Osteocyte (in vitro differentiated cells): ENCODE data around the gene COIL. TPM values are rescaled to one million over a fixed set of nuclear protein-coding genes. Genes with fewer than 3 reads are reported as not detected.

ENCODE experiments used
- DNase-seq: peaks from one replicate; pipeline ENCODE4 v3.0.0; 2021; ENCODE audit warnings: mixed read lengths; ENCODE audit not compliant: unreplicated experiment; ENCODE audit errors: extremely low spot score
- H3K27ac Mint-ChIP-seq: one replicate; pipeline ENCODE4 v1.8.0; 2021; ENCODE audit warnings: mild to moderate bottlenecking, mixed read lengths; ENCODE audit not compliant: unreplicated experiment
- H3K27me3 Mint-ChIP-seq: one replicate; pipeline ENCODE4 v1.8.0; 2021; ENCODE audit warnings: mixed read lengths; ENCODE audit not compliant: unreplicated experiment
- H3K36me3 Mint-ChIP-seq: one replicate; pipeline ENCODE4 v1.8.0; 2021; ENCODE audit warnings: mixed read lengths; ENCODE audit not compliant: unreplicated experiment
- H3K4me1 Mint-ChIP-seq: one replicate; pipeline ENCODE4 v1.8.0; 2021; ENCODE audit warnings: mixed read lengths; ENCODE audit not compliant: unreplicated experiment
- H3K4me3 Mint-ChIP-seq: one replicate; pipeline ENCODE4 v1.8.0; 2021; ENCODE audit warnings: mild to moderate bottlenecking, moderate library complexity, mixed read lengths; ENCODE audit not compliant: unreplicated experiment
- H3K9me3 Mint-ChIP-seq: one replicate; pipeline ENCODE4 v1.8.0; 2021; ENCODE audit warnings: mixed read lengths; ENCODE audit not compliant: unreplicated experiment
- CTCF ChIP-seq: fragments of 200-600 bp; sonication (generic); IDR thresholded peaks from 2 replicates; pipeline ENCODE4 v1.5.0; 2021; ENCODE audit warnings: antibody characterized with exemption, mild to moderate bottlenecking, moderate library complexity
- total RNA-seq: library from RNA; stranded (reverse); gene quantifications from 2 replicates; pipeline ENCODE4 v1.2.1, GENCODE V29; 2021

Gene COIL
- total RNA-seq, 1 donor from 2014 or later, result 15.2 TPM

- Mint-ChIP-seq H3K36me3 (peaks cover 54% of the 10 kb centered on the region), H3K27me3 (no peaks in the 10 kb centered on the region)
- TF ChIP-seq CTCF, result no peak
Measured at GRCh38 chr17:56893503-56893902, 67.3 kb downstream of the COIL start.

GRCh38 chr17:56892333-56892732 lies 68.5 kb downstream of the COIL start:
- no peak overlapping the region for H3K27ac Mint-ChIP-seq
- no peak overlapping the region for H3K4me3 Mint-ChIP-seq
- peaks cover 8% of the 10 kb centered on the region for H3K9me3 Mint-ChIP-seq
- DNase-seq, result no peak
- no peaks in the 10 kb centered on the region for H3K27me3 Mint-ChIP-seq
- H3K36me3 Mint-ChIP-seq, result peaks cover 52% of the 10 kb centered on the region
- H3K4me1 Mint-ChIP-seq, result no peaks in the 10 kb centered on the region
- no peak for TF ChIP-seq CTCF

More at GRCh38 chr17:56893503-56893902, 67.3 kb downstream of the COIL start:
- Mint-ChIP-seq H3K4me1 (no peaks in the 10 kb centered on the region), H3K9me3 (peaks cover 5% of the 10 kb centered on the region), H3K27ac (no peak overlapping the region), H3K4me3 (no peak overlapping the region)
- DNase-seq, result no peak

DNA sequence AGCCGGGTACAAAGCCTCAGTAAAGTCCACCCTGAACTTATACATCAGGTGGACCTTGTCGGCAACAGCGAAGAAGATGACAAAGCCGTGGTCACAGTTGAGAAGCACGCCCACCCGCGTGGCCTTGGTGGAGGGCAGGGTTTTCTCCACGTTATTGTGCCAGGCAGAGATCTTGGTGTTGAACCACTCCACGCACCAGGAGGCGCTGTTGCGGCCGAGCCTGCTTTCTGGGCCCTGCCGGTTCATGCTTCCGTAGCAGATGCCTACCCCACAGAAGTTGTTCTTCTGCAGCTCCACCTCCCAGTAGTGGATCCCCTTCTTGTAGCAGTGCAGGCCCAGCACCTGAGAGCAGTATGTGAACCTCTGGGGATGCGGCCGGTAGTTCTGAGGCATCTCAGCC lies 69.1 kb downstream of the COIL start:
- Mint-ChIP-seq H3K9me3 (peaks cover 8% of the 10 kb centered on the region), H3K27ac (no peak overlapping the region), H3K27me3 (no peaks in the 10 kb centered on the region), H3K4me3 (no peak overlapping the region), H3K4me1 (no peaks in the 10 kb centered on the region), H3K36me3 (peaks cover 57% of the 10 kb centered on the region)
- peak; percentile 11 for TF ChIP-seq CTCF
- DNase-seq, result no peak

DNA sequence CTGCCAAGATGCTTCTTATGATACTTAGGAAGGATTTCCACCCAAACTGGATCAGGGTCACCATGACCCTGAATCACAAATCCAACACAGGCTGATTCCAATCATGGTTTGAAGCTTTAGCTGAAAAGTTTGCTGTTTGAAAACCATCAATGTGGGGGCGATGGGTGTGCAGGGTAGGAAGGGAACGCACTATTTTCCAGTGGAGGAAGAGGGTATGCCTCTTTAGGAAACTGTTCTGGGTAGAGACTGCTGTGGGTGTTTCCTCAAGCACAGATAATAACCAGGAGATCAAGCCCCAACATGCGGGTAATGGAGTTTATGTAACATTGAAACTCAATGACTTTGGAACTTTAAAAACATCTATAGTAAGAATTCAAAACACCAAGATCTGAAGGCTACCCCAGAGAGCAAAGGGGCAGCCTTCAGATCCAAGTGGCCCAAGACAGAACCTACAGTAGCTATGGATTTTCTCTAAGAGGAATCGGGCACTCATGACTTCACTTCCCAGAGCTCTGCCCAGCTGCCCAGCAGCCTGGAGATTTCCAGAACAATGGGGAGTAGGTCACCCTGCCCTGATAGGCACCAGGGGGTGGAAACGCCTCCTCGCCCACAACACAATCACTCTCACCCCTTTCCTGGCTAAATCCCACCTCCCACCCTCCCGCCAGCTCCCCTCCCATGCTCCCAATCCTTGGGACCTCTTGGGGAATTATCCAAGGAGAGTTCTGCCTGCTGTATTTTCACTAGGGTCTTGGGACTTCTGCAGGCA lies 69.8 kb downstream of the COIL start:
- H3K4me3 Mint-ChIP-seq, result no peak overlapping the region
- H3K9me3 Mint-ChIP-seq, result peaks cover 8% of the 10 kb centered on the region
- DNase-seq, result no peak
- no peaks in the 10 kb centered on the region for H3K4me1 Mint-ChIP-seq
- H3K27me3 Mint-ChIP-seq, result no peaks in the 10 kb centered on the region
- H3K27ac Mint-ChIP-seq, result no peak overlapping the region
- peaks cover 57% of the 10 kb centered on the region for H3K36me3 Mint-ChIP-seq
- no peak for TF ChIP-seq CTCF

- no peak overlapping the region for H3K4me3 Mint-ChIP-seq
- TF ChIP-seq CTCF, result no peak
- H3K27me3 Mint-ChIP-seq, result no peaks in the 10 kb centered on the region
- no peaks in the 10 kb centered on the region for H3K4me1 Mint-ChIP-seq
- no peak overlapping the region for H3K27ac Mint-ChIP-seq
- no peak for DNase-seq
- peaks cover 57% of the 10 kb centered on the region for H3K36me3 Mint-ChIP-seq
- H3K9me3 Mint-ChIP-seq, result peaks cover 8% of the 10 kb centered on the region
Measured at GRCh38 chr17:56890390-56890789, 70.5 kb downstream of the COIL start.

Other genes with a start within 250 kb of the COIL start
- gene C17orf67, start 127.1 kb downstream of the COIL start, total RNA-seq, result 1.6 and 2.4 TPM in 2 replicates
- gene DGKE, start 126.9 kb downstream of the COIL start, total RNA-seq, result 6.6 and 7.1 TPM in 2 replicates
- gene TRIM25, start 47.0 kb downstream of the COIL start, total RNA-seq, result 28.1 and 35.1 TPM in 2 replicates
- gene SCPEP1, start 17.1 kb upstream of the COIL start, total RNA-seq, result 68.9 and 75.2 TPM in 2 replicates
- gene AKAP1, start 124.2 kb upstream of the COIL start, total RNA-seq, result 16.8 and 18.5 TPM in 2 replicates